GM12801 (cell line): Measurements from ENCODE around the gene SRGAP3.

Experiments used
- CTCF ChIP-seq: IDR thresholded peaks from one replicate; pipeline ENCODE4 v1.5.1; 2011; ENCODE audit warnings: control low read depth; ENCODE audit not compliant: insufficient read length; ENCODE audit errors: extremely low read depth

Gene SRGAP3

GRCh38 chr3:9183011-9183410 lies 66.4 kb downstream of the SRGAP3 start:
- no peak for TF ChIP-seq CTCF

GRCh38 chr3:9180764-9181117 lies 68.7 kb downstream of the SRGAP3 start:
- TF ChIP-seq CTCF: no peak

- no peak for TF ChIP-seq CTCF
These were observed 69.4 kb downstream of the SRGAP3 start for GRCh38 chr3:9179826-9180763.

GRCh38 chr3:9178697-9179096 lies 70.7 kb downstream of the SRGAP3 start:
- no peak for TF ChIP-seq CTCF

- TF ChIP-seq CTCF: no peak
These were observed 74.0 kb downstream of the SRGAP3 start for GRCh38 chr3:9175421-9175820.

GRCh38 chr3:9173445-9173844 lies 76.0 kb downstream of the SRGAP3 start:
- no peak for TF ChIP-seq CTCF

GRCh38 chr3:9172851-9173321 lies 76.6 kb downstream of the SRGAP3 start:
- no peak for TF ChIP-seq CTCF
